B cell (primary cell): ENCODE data around the gene GFOD2. TPM values are rescaled to one million over a fixed set of nuclear protein-coding genes. Genes with fewer than 3 reads are reported as not detected.

ENCODE experiments used
- ATAC-seq: fragments of 200-7000 bp; cut with Tn5 transposase; one replicate; pipeline ENCODE4 v1.10.0; 2021; ENCODE audit warnings: low read depth, mild to moderate bottlenecking, moderate number of reproducible peaks, moderate library complexity
- CTCF ChIA-PET: fragments of 350-600 bp; sonication (Branson Sonifier 250); formaldehyde crosslinking; loops from one replicate; lab custom pipeline; 2021; ENCODE audit warnings: antibody characterized with exemption, inconsistent platforms; lab: Charles Lee
- POLR2A ChIA-PET: fragments of 350-600 bp; sonication (Branson Sonifier 250); formaldehyde crosslinking; loops from one replicate; lab custom pipeline; 2021; ENCODE audit warnings: antibody characterized with exemption; lab: Charles Lee
- DNase-seq: peaks from one replicate; pipeline ENCODE4 v3.0.0; 2013
- H2AFZ ChIP-seq: 2 replicates; pipeline ENCODE4 v1.6.1; 2012; ENCODE audit warnings: mild to moderate bottlenecking, low read depth, low read length; ENCODE audit not compliant: insufficient read depth, poor library complexity, severe bottlenecking
- H3K27ac ChIP-seq, 2 donors: 1 replicate in 1 of 2; 2 replicates in 1 of 2; pipeline ENCODE4 v1.5.1; 2012 to 2013; ENCODE audit warnings: low read length in 2 of 2, mild to moderate bottlenecking in 2 of 2, moderate library complexity in 1 of 2
- H3K27me3 ChIP-seq, 4 experiments: fragments of 200-600 bp in 1 of 4; sonication (generic) in 1 of 4; replicated peaks in 1 of 4; 1 replicate in 2 of 4; 2 replicates in 2 of 4; pipeline versions ENCODE4 v1.6.1 to v1.7.0; 2013 to 2016; ENCODE audit warnings: low read length in 3 of 4, mild to moderate bottlenecking in 2 of 4, mixed read lengths in 1 of 4, moderate library complexity in 1 of 4; ENCODE audit not compliant: insufficient read depth in 4 of 4, control insufficient read depth in 3 of 4; ENCODE audit errors: control extremely low read depth in 1 of 4
- H3K36me3 ChIP-seq, 2 experiments: replicated peaks in 1 of 2; 1 replicate in 1 of 2; 2 replicates in 1 of 2; pipeline versions ENCODE4 v1.6.1 to v1.7.1; 2013; ENCODE audit warnings: low read length in 1 of 2; ENCODE audit not compliant: insufficient read depth in 2 of 2, control insufficient read depth in 1 of 2; ENCODE audit errors: control extremely low read depth in 1 of 2, extremely low read depth in 1 of 2
- H3K4me1 ChIP-seq, 2 donors: fragments of 200-600 bp in 1 of 2; sonication (generic) in 1 of 2; 1 replicate in 1 of 2; 2 replicates in 1 of 2; pipeline versions ENCODE4 v1.5.1 to v1.6.1; 2013 to 2017; ENCODE audit warnings: low read length in 2 of 2; ENCODE audit not compliant: control insufficient read depth in 2 of 2, insufficient read depth in 2 of 2
- H3K4me2 ChIP-seq: replicated peaks from 2 replicates; pipeline ENCODE3; 2012; ENCODE audit warnings: mild to moderate bottlenecking, low read depth, low read length; ENCODE audit not compliant: poor library complexity, severe bottlenecking
- H3K4me3 ChIP-seq, 5 experiments: fragments of 200-600 bp in 1 of 5; sonication (generic) in 1 of 5; 1 replicate in 3 of 5; 2 replicates in 2 of 5; pipeline versions ENCODE4 v1.5.1 to v1.7.0; 2011 to 2016; ENCODE audit warnings: low read length in 4 of 5, mild to moderate bottlenecking in 4 of 5, low read depth in 2 of 5, control low read depth in 1 of 5, moderate library complexity in 1 of 5; ENCODE audit not compliant: insufficient read depth in 1 of 5; ENCODE audit errors: control extremely low read depth in 1 of 5, extremely low read depth in 1 of 5
- H3K79me2 ChIP-seq: fragments of 200-600 bp; sonication (generic); one replicate; pipeline ENCODE4 v1.6.0; 2016; ENCODE audit warnings: low read length; ENCODE audit not compliant: control insufficient read depth, insufficient read depth
- H3K9ac ChIP-seq: fragments of 200-600 bp; sonication (generic); 2 replicates; pipeline ENCODE4 v1.6.1; 2017; ENCODE audit warnings: mild to moderate bottlenecking, low read length, moderate library complexity
- H3K9me3 ChIP-seq, 3 donors: one replicate each; pipeline versions ENCODE4 v1.6.1 to v1.7.1; 2013; ENCODE audit warnings: low read length in 2 of 3; ENCODE audit not compliant: control insufficient read depth in 2 of 3, insufficient read depth in 1 of 3; ENCODE audit errors: control extremely low read depth in 1 of 3
- H4K20me1 ChIP-seq: 2 replicates; pipeline ENCODE4 v1.6.0; 2012; ENCODE audit warnings: mild to moderate bottlenecking, low read length; ENCODE audit not compliant: insufficient read depth, control insufficient read depth, poor library complexity, severe bottlenecking
- H3K27ac Mint-ChIP-seq: one replicate; pipeline ENCODE4 v1.8.0; 2021; ENCODE audit warnings: mixed read lengths
- H3K27me3 Mint-ChIP-seq: one replicate; pipeline ENCODE4 v1.8.0; 2021; ENCODE audit warnings: mixed read lengths
- H3K4me1 Mint-ChIP-seq: one replicate; pipeline ENCODE4 v1.8.0; 2021; ENCODE audit warnings: mixed read lengths
- H3K4me3 Mint-ChIP-seq: one replicate; pipeline ENCODE4 v1.8.0; 2021; ENCODE audit warnings: mixed read lengths
- H3K9me3 Mint-ChIP-seq: one replicate; pipeline ENCODE4 v1.8.0; 2022; ENCODE audit warnings: mixed read lengths; ENCODE audit not compliant: insufficient read depth
- EZH2 ChIP-seq: IDR thresholded peaks from 2 replicates; pipeline ENCODE4 v1.6.1; 2012; ENCODE audit warnings: borderline replicate concordance, low read depth, mild to moderate bottlenecking, moderate library complexity, low read length; ENCODE audit not compliant: insufficient read depth, poor library complexity, severe bottlenecking
- WGBS: methylation state at CpG from one replicate; pipeline ENCODE4 v1.1.5; 2013; ENCODE audit warnings: missing lambda C conversion rate; ENCODE audit not compliant: insufficient coverage; 5-methylcytosine and 5-hydroxymethylcytosine counted together
- intact Hi-C: fragments of 100-400 bp; cut with micrococcal nuclease; formaldehyde crosslinking; loops from one replicate; pipeline ENCODE4 v1.10.0; 2022
- polyA plus RNA-seq: library from polyadenylated mRNA; depleted of rRNA; stranded (reverse); fragments of >200 nt; gene quantifications from 2 replicates; pipeline ENCODE4 v1.2.3, GENCODE V29; 2012
- total RNA-seq, 2 donors: library from RNA; stranded (reverse); fragments of 120-200 nt in 1 of 2; gene quantifications; 1 replicate in 1 of 2; 2 replicates in 1 of 2; pipeline versions ENCODE4 v1.2.3 to v1.2.4, GENCODE V29; 2013 to 2022
- TF ChIP-seq, protein P1 (sequence below): fragments of 200-600 bp; IDR thresholded peaks from one replicate; pipeline ENCODE4 v1.8.0; 2022; ENCODE audit warnings: antibody characterized with exemption, mild to moderate bottlenecking

The GFOD2 gene
- total and polyA plus RNA-seq, 2 donors (not counting 1 experiment from before 2014, with no cell fraction given), result 11.9 to 18.2 TPM

DNA sequence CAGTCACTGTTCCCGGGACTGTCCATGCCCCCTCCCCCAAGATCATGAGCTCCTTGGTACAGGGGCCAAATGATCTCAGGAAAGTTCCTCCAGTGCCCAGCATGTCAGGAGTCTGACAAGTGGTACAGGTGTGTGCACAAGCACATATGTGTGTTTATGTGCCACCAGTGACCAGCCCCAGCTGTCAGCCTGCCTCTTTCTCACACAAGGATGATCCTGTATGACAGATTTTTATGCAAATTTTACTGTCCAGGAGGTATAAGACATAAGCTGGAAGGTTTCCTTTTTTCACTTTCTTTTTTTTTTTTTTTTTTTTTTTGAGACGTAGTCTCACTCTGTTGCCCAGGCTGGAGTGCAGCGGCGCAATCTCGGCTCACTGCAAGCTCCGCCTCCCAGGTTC, 31.4 kb upstream of the GFOD2 start:
- TF ChIP-seq EZH2, result no peak
- TF ChIP-seq, protein P1, sequence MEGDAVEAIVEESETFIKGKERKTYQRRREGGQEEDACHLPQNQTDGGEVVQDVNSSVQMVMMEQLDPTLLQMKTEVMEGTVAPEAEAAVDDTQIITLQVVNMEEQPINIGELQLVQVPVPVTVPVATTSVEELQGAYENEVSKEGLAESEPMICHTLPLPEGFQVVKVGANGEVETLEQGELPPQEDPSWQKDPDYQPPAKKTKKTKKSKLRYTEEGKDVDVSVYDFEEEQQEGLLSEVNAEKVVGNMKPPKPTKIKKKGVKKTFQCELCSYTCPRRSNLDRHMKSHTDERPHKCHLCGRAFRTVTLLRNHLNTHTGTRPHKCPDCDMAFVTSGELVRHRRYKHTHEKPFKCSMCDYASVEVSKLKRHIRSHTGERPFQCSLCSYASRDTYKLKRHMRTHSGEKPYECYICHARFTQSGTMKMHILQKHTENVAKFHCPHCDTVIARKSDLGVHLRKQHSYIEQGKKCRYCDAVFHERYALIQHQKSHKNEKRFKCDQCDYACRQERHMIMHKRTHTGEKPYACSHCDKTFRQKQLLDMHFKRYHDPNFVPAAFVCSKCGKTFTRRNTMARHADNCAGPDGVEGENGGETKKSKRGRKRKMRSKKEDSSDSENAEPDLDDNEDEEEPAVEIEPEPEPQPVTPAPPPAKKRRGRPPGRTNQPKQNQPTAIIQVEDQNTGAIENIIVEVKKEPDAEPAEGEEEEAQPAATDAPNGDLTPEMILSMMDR, result no peak
- Mint-ChIP-seq H3K4me1 (peaks cover 25% of the 10 kb centered on the region), H3K27me3 (no peaks in the 10 kb centered on the region), H3K9me3 (no peaks in the 10 kb centered on the region), H3K4me3 (peak overlapping the region; percentile 38), H3K27ac (peak overlapping the region; percentile 68)
- Histone ChIP-seq H3K36me3 (peaks cover 6 to 14% of the 10 kb centered on the region in 2 experiments), H4K20me1 (peaks cover 32% of the 10 kb centered on the region), H3K79me2 (peaks cover 46% of the 10 kb centered on the region), H3K27me3 (no peaks in the 10 kb centered on the region), H3K27ac (peak overlapping the region in 1 of 2 donors; percentile 52), H2AFZ (no peak overlapping the region), H3K9me3 (no peaks in the 10 kb centered on the region), H3K4me2 (peak overlapping the region; percentile 51), H3K4me3 (no peak overlapping the region), H3K9ac (peak overlapping the region; percentile 34), H3K4me1 (peaks cover 18 to 21% of the 10 kb centered on the region in 2 donors)
- peak; percentile 40 for DNase-seq
- ATAC-seq, result peak; percentile 61
- POLR2A ChIA-PET, result interaction anchor here (0.6 to 0.7 kb wide), 2 partner anchors 54 to 186 kb away, joined by 3 to 4 read pairs; partner anchors contain the start of gene PSMB10
- CTCF ChIA-PET, result interaction anchor here (0.8 to 1.1 kb wide), 2 partner anchors 51 to 66 kb away, joined by 3 read pairs; no protein-coding TSS in a partner anchor
- intact Hi-C loops, result no loop called here
- WGBS, result no CpG with 5 or more reads among the region's 6 CpGs

DNA sequence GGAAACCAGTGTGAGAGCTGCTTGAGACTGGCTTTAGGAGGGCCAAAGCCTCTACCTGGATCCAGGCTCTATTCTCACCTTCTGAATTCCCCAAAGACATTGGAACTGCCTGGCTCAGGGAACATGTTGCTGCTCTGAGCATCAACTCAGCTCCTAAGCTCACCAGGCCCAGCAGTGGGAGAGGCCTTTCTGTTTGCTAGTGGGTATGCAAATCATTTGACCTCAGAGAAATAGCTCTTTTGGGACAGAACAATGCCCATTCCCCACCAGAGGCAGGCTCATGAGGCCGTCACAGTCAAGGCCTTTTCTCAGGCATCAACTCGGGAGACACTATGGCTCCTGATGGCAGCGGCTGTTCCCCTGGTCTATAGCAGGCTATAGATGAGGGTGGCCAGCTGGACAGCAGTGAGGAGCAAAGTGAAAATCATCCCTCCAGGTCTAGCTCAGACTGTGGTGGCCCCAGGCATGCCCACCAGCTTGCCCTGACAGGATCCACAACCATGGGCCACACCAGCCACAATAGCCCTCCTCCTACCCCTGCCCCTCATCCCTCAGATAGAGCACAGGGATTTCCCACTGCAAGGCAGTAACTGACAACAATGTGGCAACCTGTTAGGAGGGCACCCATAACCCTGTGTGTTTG, 30.4 kb upstream of the GFOD2 start:
- Mint-ChIP-seq H3K27me3 (no peaks in the 10 kb centered on the region), H3K4me1 (peaks cover 25% of the 10 kb centered on the region), H3K9me3 (no peaks in the 10 kb centered on the region), H3K27ac (peak overlapping the region; percentile 10), H3K4me3 (peak overlapping the region; percentile 38)
- Histone ChIP-seq H3K9me3 (no peaks in the 10 kb centered on the region), H3K27me3 (no peaks in the 10 kb centered on the region), H3K4me1 (peaks cover 18 to 21% of the 10 kb centered on the region in 2 donors), H3K79me2 (peaks cover 41% of the 10 kb centered on the region), H4K20me1 (peaks cover 24% of the 10 kb centered on the region), H3K4me3 (no peak overlapping the region), H3K9ac (peak overlapping the region; percentile 32), H2AFZ (no peak overlapping the region), H3K27ac (peak overlapping the region in 1 of 2 donors; percentile 23), H3K4me2 (peak overlapping the region; percentile 51), H3K36me3 (peaks cover 6 to 15% of the 10 kb centered on the region in 2 experiments)
- DNase-seq (no peak), ATAC-seq (no peak)
- ChIA-PET POLR2A (no interaction called here), CTCF (no interaction called here)
- TF ChIP-seq, protein P1, result no peak
- TF ChIP-seq EZH2, result no peak
- WGBS, result no CpG with 5 or more reads among the region's 3 CpGs
- intact Hi-C loops, result no loop called here
